Neuron (in vitro differentiated cells): ENCODE measurements around the gene REG3A.

Experiments used
- H2AFZ ChIP-seq: one replicate; pipeline ENCODE4 v1.6.1; 2013; ENCODE audit warnings: low read depth, mild to moderate bottlenecking, inconsistent platforms, low read length, moderate library complexity
- H3K27me3 ChIP-seq: one replicate; pipeline ENCODE4 v1.6.1; 2013; ENCODE audit warnings: low read length; ENCODE audit not compliant: insufficient read depth
- H3K36me3 ChIP-seq: one replicate; pipeline ENCODE4 v1.6.1; 2013; ENCODE audit warnings: low read length; ENCODE audit not compliant: insufficient read depth
- H3K4me1 ChIP-seq: one replicate; pipeline ENCODE4 v1.6.1; 2013; ENCODE audit warnings: low read length; ENCODE audit not compliant: insufficient read depth
- H3K4me3 ChIP-seq: 2 replicates; pipeline ENCODE4 v1.5.1; 2013; ENCODE audit warnings: mild to moderate bottlenecking, low read length, moderate library complexity
- H3K9me3 ChIP-seq: one replicate; pipeline ENCODE4 v1.6.1; 2013; ENCODE audit warnings: low read length

Gene REG3A

DNA sequence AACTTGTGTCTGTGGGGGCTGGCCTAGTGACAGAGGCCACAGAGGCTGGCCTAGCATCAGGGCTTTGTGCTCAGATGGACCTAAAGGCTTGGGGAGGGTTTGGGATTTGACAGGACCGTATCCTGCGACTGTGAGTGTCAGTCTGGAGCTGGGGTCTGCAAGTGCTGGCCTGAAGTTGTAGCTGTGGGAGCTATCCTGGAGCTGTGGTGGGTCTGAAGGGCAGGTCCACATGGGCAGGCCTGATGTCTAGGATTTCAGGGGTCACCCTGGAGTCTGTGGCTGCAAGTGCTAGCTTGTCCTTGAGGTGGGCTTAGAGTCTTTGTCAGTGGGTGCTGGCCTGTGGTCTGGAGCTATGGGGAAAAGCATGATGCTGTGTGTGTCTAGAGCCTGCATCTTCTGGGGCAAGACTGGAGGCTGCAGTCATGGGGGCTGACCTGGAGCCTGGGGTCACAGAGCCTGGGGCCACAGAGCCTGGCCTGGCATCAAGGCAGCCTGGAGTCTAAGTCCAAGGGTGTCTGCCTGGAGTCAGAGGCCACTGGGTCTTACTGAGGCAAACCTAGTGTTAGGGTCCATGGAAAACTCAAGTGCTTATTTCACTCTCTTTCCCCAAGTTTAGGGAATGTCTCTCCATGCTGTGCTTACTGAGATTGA is 3.6 kb downstream of the REG3A start:
- no peak overlapping the region for H2AFZ ChIP-seq
- H3K4me1 ChIP-seq, result no peaks in the 10 kb centered on the region
- no peaks in the 10 kb centered on the region for H3K36me3 ChIP-seq
- H3K27me3 ChIP-seq, result no peaks in the 10 kb centered on the region
- H3K9me3 ChIP-seq, result no peaks in the 10 kb centered on the region
- no peak overlapping the region for H3K4me3 ChIP-seq

DNA sequence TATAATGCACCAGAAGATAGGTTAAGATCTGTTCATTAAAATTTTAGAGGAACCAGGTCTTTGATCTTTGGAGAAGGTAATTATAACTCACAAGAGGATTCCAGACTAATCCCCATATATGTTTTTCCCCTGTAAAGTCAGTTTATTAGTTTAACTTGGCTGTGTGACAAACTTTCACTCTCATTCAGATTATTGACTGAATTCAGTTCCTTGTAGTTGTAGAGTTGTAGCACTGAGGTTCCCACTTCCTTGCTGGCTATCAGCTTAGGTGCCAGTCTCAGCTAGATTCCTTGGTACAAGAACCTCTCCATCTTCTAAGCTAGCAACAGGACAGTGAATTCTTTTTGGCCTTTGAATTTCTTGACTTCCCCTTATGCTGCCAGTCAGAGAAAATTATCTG is 20.1 kb downstream of the REG3A start:
- H2AFZ ChIP-seq, result no peak overlapping the region
- H3K27me3 ChIP-seq, result no peaks in the 10 kb centered on the region
- no peaks in the 10 kb centered on the region for H3K4me1 ChIP-seq

DNA sequence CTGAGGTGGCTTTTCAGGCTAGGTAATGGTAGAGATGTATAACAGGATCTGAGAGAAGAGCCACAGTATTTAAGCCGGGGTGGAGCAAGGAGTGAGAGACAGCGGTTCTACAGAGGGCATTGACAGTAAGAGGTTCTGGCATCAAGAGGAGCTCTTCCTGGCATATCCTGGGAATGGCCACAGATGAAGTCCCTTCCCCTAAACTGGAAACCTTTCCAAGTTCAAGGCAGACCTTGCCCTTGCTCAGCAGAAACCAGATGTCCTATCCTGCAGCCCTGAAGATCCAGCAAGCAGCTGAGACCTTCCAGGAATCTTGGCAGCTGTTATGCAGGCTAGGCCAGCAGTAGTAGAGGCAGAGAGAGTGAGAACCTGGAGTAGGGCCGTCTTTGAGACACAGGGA is 21.2 kb downstream of the REG3A start:
- Histone ChIP-seq H3K36me3 (no peaks in the 10 kb centered on the region), H2AFZ (no peak overlapping the region), H3K27me3 (no peaks in the 10 kb centered on the region), H3K4me1 (no peaks in the 10 kb centered on the region), H3K9me3 (no peaks in the 10 kb centered on the region), H3K4me3 (no peak overlapping the region)

More for the DNA sequence above, 20.1 kb downstream of the REG3A start:
- Histone ChIP-seq H3K36me3 (no peaks in the 10 kb centered on the region), H3K9me3 (no peaks in the 10 kb centered on the region), H3K4me3 (no peak overlapping the region)

DNA sequence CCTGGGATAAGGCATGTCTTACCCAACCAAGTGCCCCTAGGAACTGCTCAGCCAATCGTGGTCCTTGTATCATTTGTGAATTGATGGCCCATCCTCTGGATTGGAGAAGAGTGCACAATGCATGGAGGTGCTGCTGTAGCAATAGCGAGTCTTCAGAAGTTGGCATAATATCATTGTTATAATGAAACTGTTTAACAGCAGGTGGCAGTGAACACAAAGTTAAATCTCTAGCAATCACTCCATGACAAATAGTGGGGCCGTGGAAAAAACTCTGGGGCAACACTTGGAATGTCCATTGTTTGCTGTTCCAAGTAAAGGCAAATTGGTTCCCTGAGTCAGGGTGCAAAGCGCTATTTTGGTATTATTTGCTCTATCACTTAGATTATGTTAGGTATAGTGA is 27.9 kb downstream of the REG3A start:
- H2AFZ ChIP-seq, result no peak overlapping the region
- H3K4me1 ChIP-seq, result no peaks in the 10 kb centered on the region
- H3K9me3 ChIP-seq, result no peaks in the 10 kb centered on the region
- no peak overlapping the region for H3K4me3 ChIP-seq
- no peaks in the 10 kb centered on the region for H3K27me3 ChIP-seq
- no peaks in the 10 kb centered on the region for H3K36me3 ChIP-seq

DNA sequence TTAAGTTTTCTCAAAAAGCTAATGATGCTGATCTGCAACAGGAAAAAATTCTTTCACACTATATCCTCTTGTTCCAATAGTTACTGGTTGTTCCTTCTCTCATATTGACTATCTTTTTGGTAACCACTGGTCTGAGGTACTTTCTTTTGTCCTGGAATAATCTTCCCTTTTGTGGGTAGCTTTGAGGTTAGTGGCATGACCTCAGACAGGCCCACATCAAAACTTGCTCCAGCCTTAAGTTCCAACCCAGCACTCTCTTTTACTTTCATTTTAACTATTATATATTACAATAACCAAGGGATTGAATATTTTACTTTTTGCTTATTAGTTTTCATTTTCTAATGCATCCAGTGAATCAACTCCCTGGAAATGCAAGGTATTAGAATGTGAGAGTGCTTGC is 29.7 kb downstream of the REG3A start:
- no peaks in the 10 kb centered on the region for H3K27me3 ChIP-seq

DNA sequence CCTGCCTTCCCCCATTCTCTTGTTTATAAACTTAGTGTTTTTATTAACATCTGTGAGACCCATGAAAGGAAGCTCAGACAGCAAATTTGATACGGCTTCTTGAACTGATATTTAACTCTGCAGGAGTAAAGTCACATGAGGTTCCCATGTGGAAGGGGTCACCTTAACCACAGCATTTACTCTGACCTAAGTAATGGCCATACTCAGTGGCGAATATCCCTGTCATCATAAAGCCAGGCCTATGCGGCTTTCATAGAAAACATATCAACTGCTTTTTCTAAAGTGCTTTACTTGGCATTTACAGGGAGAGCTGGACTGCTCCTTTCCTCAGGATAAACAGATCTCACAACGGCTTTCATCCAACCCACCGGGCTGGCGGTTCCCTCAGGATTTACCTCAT is 30.3 kb downstream of the REG3A start:
- Histone ChIP-seq H3K4me3 (no peak overlapping the region), H3K4me1 (no peaks in the 10 kb centered on the region), H2AFZ (no peak overlapping the region), H3K27me3 (no peaks in the 10 kb centered on the region), H3K9me3 (no peaks in the 10 kb centered on the region), H3K36me3 (no peaks in the 10 kb centered on the region)

More for the DNA sequence above, 29.7 kb downstream of the REG3A start:
- no peak overlapping the region for H3K4me3 ChIP-seq
- no peak overlapping the region for H2AFZ ChIP-seq
- H3K36me3 ChIP-seq, result no peaks in the 10 kb centered on the region
- H3K4me1 ChIP-seq, result no peaks in the 10 kb centered on the region
- no peaks in the 10 kb centered on the region for H3K9me3 ChIP-seq

DNA sequence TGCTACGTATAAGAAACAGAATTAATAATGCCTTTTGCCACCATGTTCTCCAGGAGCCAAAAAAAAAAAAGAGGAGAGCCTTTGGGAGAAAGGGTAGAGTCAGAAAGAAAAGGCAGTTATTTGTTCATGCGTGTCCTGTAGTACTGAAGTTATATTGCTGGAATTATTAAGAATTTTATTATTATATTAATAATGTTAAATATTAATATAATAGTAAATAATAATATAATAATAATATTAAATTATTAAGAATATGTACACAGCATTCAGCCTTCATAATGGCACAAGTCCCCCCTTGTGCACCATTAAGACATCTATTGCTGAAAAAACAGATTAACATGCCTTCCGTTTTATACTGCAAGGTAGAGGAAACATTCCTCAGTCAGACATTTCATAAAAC is 31.1 kb downstream of the REG3A start:
- Histone ChIP-seq H3K27me3 (no peaks in the 10 kb centered on the region), H3K9me3 (no peaks in the 10 kb centered on the region), H3K4me3 (no peak overlapping the region), H3K36me3 (no peaks in the 10 kb centered on the region), H3K4me1 (no peaks in the 10 kb centered on the region), H2AFZ (no peak overlapping the region)

DNA sequence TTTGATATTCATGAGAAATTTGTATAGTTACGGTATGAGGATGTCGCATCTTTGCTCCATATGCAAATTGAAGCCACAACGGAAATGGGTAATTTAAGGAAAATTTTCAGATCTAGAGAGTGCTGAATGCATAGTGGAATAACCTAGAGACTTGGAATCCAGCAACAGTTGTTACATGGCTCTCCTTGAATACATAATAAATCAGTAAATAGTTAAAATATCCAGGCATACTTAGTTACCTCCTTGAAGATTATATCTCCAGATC is 33.9 kb downstream of the REG3A start:
- no peaks in the 10 kb centered on the region for H3K4me1 ChIP-seq
- no peaks in the 10 kb centered on the region for H3K27me3 ChIP-seq
- H3K36me3 ChIP-seq, result no peaks in the 10 kb centered on the region
- H2AFZ ChIP-seq, result no peak overlapping the region
- H3K4me3 ChIP-seq, result no peak overlapping the region
- no peaks in the 10 kb centered on the region for H3K9me3 ChIP-seq

DNA sequence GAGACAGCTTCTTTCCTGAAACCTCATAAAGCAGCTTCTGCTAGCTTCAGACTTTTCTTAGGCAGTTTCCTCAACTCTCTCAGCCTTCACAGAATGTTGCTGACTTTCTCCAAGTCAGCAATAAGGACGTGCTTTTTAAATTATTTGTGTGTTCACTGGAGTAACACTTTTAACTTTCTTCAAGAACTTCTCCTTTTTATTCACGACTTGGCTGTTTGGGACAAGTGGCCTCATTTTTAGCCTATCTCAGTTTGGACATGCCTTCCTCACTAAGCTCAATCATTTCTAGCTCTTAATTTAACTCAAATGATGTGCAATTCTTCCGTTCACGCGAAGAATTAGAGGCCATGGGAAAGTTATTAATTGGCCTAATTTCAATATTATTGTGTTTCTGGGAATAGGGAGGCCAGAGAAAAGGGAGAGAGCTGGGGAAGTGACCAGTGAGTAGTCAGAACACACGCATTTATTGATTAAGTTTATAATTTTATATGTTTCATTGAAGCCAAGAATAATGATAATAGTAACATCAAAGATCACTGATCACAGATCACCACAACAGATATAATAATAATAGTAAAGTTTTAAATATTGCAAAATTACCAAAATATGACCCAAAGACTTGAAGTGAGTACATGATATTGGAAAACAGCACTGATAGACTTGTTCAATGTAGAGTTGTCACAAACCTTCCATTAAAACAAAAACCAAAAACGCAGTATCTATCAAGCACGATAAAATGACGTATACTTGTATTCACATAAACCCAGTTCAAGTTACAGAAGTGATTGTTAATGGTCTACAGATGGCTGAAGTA is 34.4 kb downstream of the REG3A start:
- H3K4me3 ChIP-seq, result no peak overlapping the region
- no peak overlapping the region for H2AFZ ChIP-seq
- no peaks in the 10 kb centered on the region for H3K27me3 ChIP-seq
- no peaks in the 10 kb centered on the region for H3K4me1 ChIP-seq
- no peaks in the 10 kb centered on the region for H3K9me3 ChIP-seq
- H3K36me3 ChIP-seq, result no peaks in the 10 kb centered on the region

DNA sequence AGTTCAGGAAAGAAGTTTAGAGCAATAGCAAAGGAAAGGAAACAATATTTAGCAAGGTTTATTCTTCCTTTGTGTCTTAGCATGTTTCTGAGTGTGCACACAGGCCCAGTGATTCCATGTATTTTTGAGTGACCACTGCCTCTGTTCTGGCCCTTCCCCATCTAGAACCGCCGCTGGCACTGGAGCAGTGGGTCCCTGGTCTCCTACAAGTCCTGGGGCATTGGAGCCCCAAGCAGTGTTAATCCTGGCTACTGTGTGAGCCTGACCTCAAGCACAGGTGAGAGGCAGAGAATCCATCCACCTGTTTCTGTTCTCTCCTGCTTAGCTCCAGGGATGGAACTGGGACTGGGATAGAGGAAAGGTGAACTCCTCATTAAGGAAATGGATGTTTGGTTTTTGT is 36.9 kb downstream of the REG3A start:
- Histone ChIP-seq H3K36me3 (no peaks in the 10 kb centered on the region), H2AFZ (no peak overlapping the region), H3K9me3 (no peaks in the 10 kb centered on the region), H3K4me1 (no peaks in the 10 kb centered on the region), H3K27me3 (no peaks in the 10 kb centered on the region), H3K4me3 (no peak overlapping the region)

DNA sequence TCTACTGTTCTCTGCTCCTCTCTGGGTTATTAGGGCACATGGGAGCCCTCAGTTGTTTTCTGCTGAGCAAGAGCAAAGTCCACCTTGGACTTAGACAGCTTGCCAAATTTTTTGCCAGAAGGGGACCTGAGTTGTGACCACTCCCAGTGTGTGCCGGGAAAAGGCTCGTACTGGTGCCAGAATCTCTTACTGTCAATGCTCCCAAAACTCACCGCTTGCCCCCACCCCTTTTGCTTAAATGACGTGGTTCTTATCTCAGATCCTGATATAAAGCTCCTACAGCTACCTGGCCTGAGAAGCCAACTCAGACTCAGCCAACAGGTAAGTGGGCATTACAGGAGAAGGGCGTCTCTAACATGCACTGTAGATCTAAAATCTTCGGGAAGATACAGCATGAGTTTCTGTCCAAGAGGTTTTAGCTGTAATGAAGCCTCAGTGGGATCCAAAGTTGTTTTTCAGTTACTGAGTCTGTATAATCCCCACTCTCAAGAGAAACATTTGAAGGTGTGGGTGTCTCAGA is 39.3 kb downstream of the REG3A start, which contains the start of gene REG1A:
Gene REG1A (plus strand): TSS at position 295 of the 520 bp plus-strand sequence. CDS start 374 bp downstream, outside the sequence.
- Histone ChIP-seq H3K4me3 (no peak within 1 kb of the TSS), H3K27me3 (no peaks in the 10 kb centered on the region), H3K4me1 (no peaks in the 10 kb centered on the region), H3K9me3 (no peaks in the 10 kb centered on the region), H2AFZ (no peak within 1 kb of the TSS), H3K36me3 (no peaks in the 10 kb centered on the region)

DNA sequence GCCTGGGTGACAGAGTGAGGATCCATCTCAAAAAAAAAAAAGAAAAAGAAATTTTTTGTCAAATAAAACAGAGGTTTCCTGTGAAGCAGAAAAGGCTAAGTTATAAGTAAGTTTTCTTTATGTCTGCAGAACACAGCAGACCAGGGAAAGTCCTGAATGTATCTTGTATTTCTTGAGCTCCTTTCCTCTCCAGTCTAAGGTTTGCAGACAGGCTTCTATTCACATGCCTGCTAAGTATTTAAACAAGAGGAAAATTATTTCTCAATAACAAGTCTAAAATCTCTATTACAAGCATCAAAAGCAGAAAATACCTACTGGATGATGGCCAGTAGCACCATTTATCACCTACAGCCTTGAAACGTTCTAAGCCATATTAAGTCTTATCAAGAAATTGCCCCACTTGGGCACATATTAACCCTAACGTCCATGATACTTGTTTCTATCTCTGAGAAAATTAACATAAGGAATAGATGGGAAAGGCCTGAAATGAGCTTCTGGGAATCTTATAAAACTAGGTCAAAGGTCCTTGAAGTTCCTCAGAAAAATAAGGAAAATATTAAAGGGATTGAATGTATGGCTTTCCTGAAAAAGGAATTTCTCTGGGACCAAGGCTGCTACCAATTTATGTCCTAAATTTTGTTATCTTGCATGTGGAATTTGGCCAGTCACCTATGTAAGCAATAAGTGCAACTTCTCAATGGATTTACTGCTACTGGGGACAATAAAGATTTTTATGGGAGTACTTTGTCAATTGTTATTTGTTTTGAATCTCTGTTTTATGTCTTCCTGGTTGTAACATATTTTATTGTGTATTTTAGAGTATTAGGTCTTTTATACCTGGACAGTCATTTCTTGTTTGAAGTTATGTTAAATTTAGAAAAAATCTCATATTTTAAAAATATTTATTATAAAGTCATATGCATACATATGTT is 42.3 kb downstream of the REG3A start:
- Histone ChIP-seq H3K27me3 (no peaks in the 10 kb centered on the region), H3K4me1 (no peaks in the 10 kb centered on the region), H3K36me3 (no peaks in the 10 kb centered on the region), H3K9me3 (no peaks in the 10 kb centered on the region), H3K4me3 (no peak overlapping the region), H2AFZ (no peak overlapping the region)
